Measurements from ENCODE around the gene C1D. TPM values are rescaled to one million over a fixed set of nuclear protein-coding genes. Genes with fewer than 3 reads are reported as not detected.

C1D gene
- total RNA-seq = 10 to 100 TPM; 17.4 to 27.9 TPM

- ATAC-seq = peak; percentile 96 to 99
Measured at GRCh38 chr2:68062680-68063387, at the start of gene C1D. C1D (minus strand) TSS chr2:68063004; CDS start chr2:68047310, 15,694 bp downstream.

GRCh38 chr2:68110102-68110501 is 47.3 kb upstream of the C1D start:
- H3K36me3 Mint-ChIP-seq = peaks cover 9 to 12% of the 10 kb centered on the region in 2 donors

More at GRCh38 chr2:68062680-68063387, at the start of gene C1D:
- Mint-ChIP-seq H3K9me3 (peaks cover 0 to 4% of the 10 kb centered on the region in 2 donors), H3K36me3 (peaks cover 0 to 6% of the 10 kb centered on the region in 2 donors), H3K27ac (peak within 1 kb of the TSS; percentile 96 to 99)
- peak; percentile 89 to 92 for DNase-seq (ENCODE audit: low spot score in 2 of 2)

GRCh38 chr2:68108120-68108519 is 45.3 kb upstream of the C1D start:
- peaks cover 12% of the 10 kb centered on the region in 2 donors for H3K9me3 Mint-ChIP-seq
- ATAC-seq = no peak
- no peak overlapping the region for H3K27ac Mint-ChIP-seq

More at GRCh38 chr2:68110102-68110501, 47.3 kb upstream of the C1D start:
- DNase-seq (ENCODE audit: low spot score in 2 of 2) = no peak
- ATAC-seq = no peak
- Mint-ChIP-seq H3K9me3 (peaks cover 12% of the 10 kb centered on the region in 2 donors), H3K27ac (no peak overlapping the region)

GRCh38 chr2:68107475-68107874 is 44.7 kb upstream of the C1D start:
- H3K27ac Mint-ChIP-seq = no peak overlapping the region
- DNase-seq (ENCODE audit: low spot score in 2 of 2) (no peak), ATAC-seq (no peak)
- peaks cover 12% of the 10 kb centered on the region in 2 donors for H3K9me3 Mint-ChIP-seq
- peaks cover 9 to 12% of the 10 kb centered on the region in 2 donors for H3K36me3 Mint-ChIP-seq

More at GRCh38 chr2:68108120-68108519, 45.3 kb upstream of the C1D start:
- peaks cover 9 to 12% of the 10 kb centered on the region in 2 donors for H3K36me3 Mint-ChIP-seq
- DNase-seq (ENCODE audit: low spot score in 2 of 2) = no peak

- ATAC-seq (no peak), DNase-seq (ENCODE audit: low spot score in 2 of 2) (no peak)
- H3K9me3 Mint-ChIP-seq = peaks cover 12% of the 10 kb centered on the region in 2 donors
- H3K36me3 Mint-ChIP-seq = peaks cover 9 to 12% of the 10 kb centered on the region in 2 donors
- no peak overlapping the region for H3K27ac Mint-ChIP-seq
Measured at GRCh38 chr2:68104111-68104835, 41.5 kb upstream of the C1D start.

- DNase-seq (ENCODE audit: low spot score in 2 of 2) (no peak), ATAC-seq (no peak)
- Mint-ChIP-seq H3K36me3 (peaks cover 9 to 12% of the 10 kb centered on the region in 2 donors), H3K27ac (no peak overlapping the region), H3K9me3 (peaks cover 12% of the 10 kb centered on the region in 2 donors)
Measured at GRCh38 chr2:68103709-68104055, 40.9 kb upstream of the C1D start.

GRCh38 chr2:68103030-68103708 is 40.4 kb upstream of the C1D start:
- Mint-ChIP-seq H3K9me3 (peaks cover 12% of the 10 kb centered on the region in 2 donors), H3K27ac (no peak overlapping the region), H3K36me3 (peaks cover 9 to 12% of the 10 kb centered on the region in 2 donors)
- DNase-seq (ENCODE audit: low spot score in 2 of 2) (no peak), ATAC-seq (no peak)

- ATAC-seq (no peak), DNase-seq (ENCODE audit: low spot score in 2 of 2) (no peak)
- Mint-ChIP-seq H3K9me3 (no peaks in the 10 kb centered on the region), H3K27ac (no peak overlapping the region), H3K36me3 (no peaks in the 10 kb centered on the region)
Measured at GRCh38 chr2:68100189-68100588, 37.4 kb upstream of the C1D start.

- Mint-ChIP-seq H3K36me3 (no peaks in the 10 kb centered on the region), H3K9me3 (no peaks in the 10 kb centered on the region), H3K27ac (no peak overlapping the region)
- ATAC-seq = no peak
- DNase-seq (ENCODE audit: low spot score in 2 of 2) = no peak
Measured at GRCh38 chr2:68099260-68099659, 36.5 kb upstream of the C1D start.

- ATAC-seq (no peak), DNase-seq (ENCODE audit: low spot score in 2 of 2) (no peak)
- Mint-ChIP-seq H3K9me3 (no peaks in the 10 kb centered on the region), H3K36me3 (no peaks in the 10 kb centered on the region), H3K27ac (no peak overlapping the region)
Measured at GRCh38 chr2:68098291-68098797, 35.5 kb upstream of the C1D start.

- ATAC-seq = no peak
- no peak for DNase-seq (ENCODE audit: low spot score in 2 of 2)
- no peaks in the 10 kb centered on the region for H3K9me3 Mint-ChIP-seq
- H3K36me3 Mint-ChIP-seq = no peaks in the 10 kb centered on the region
- no peak overlapping the region for H3K27ac Mint-ChIP-seq
Measured at GRCh38 chr2:68094111-68094510, 31.3 kb upstream of the C1D start.

- H3K9me3 Mint-ChIP-seq = no peaks in the 10 kb centered on the region
- no peak for ATAC-seq
Measured at GRCh38 chr2:68093634-68094033, 30.8 kb upstream of the C1D start.

GRCh38 chr2:68091439-68092034 is 28.7 kb upstream of the C1D start:
- Mint-ChIP-seq H3K36me3 (no peaks in the 10 kb centered on the region), H3K9me3 (no peaks in the 10 kb centered on the region), H3K27ac (no peak overlapping the region)
- no peak for ATAC-seq
- no peak for DNase-seq (ENCODE audit: low spot score in 2 of 2)

More at GRCh38 chr2:68093634-68094033, 30.8 kb upstream of the C1D start:
- DNase-seq (ENCODE audit: low spot score in 2 of 2) = no peak
- no peak overlapping the region for H3K27ac Mint-ChIP-seq
- H3K36me3 Mint-ChIP-seq = no peaks in the 10 kb centered on the region

- Mint-ChIP-seq H3K36me3 (no peaks in the 10 kb centered on the region), H3K9me3 (no peaks in the 10 kb centered on the region), H3K27ac (no peak overlapping the region)
- DNase-seq (ENCODE audit: low spot score in 2 of 2) = no peak
- no peak for ATAC-seq
Measured at GRCh38 chr2:68089961-68090360, 27.2 kb upstream of the C1D start.

GRCh38 chr2:68088940-68089339 is 26.1 kb upstream of the C1D start:
- ATAC-seq (no peak), DNase-seq (ENCODE audit: low spot score in 2 of 2) (no peak)
- no peaks in the 10 kb centered on the region for H3K9me3 Mint-ChIP-seq
- H3K27ac Mint-ChIP-seq = no peak overlapping the region
- H3K36me3 Mint-ChIP-seq = no peaks in the 10 kb centered on the region

- Mint-ChIP-seq H3K27ac (no peak overlapping the region), H3K9me3 (no peaks in the 10 kb centered on the region), H3K36me3 (no peaks in the 10 kb centered on the region)
- ATAC-seq (no peak), DNase-seq (ENCODE audit: low spot score in 2 of 2) (no peak)
Measured at GRCh38 chr2:68086166-68086565, 23.4 kb upstream of the C1D start.

GRCh38 chr2:68083346-68083745 is 20.5 kb upstream of the C1D start:
- no peaks in the 10 kb centered on the region for H3K36me3 Mint-ChIP-seq
- no peaks in the 10 kb centered on the region for H3K9me3 Mint-ChIP-seq
- ATAC-seq (no peak), DNase-seq (ENCODE audit: low spot score in 2 of 2) (no peak)
- no peak overlapping the region for H3K27ac Mint-ChIP-seq
